ENCODE results near the gene LRRTM2. TPM values are rescaled to one million over a fixed set of nuclear protein-coding genes. Genes with fewer than 3 reads are reported as not detected.

The LRRTM2 gene
- total and polyA plus RNA-seq, 4 donors = 0.08 to 0.71 (median 0.24) TPM; not detected in 1

- DNase-seq (ENCODE audit: low spot score) = no peak
- peaks cover 0 to 19% (median 17%) of the 10 kb centered on the region in 4 donors for H3K36me3 ChIP-seq (ENCODE audit: control insufficient read depth in 4 of 4, insufficient read depth in 3 of 4, low read depth in 1 of 4, low read length in 3 of 4)
- H3K27ac ChIP-seq (ENCODE audit: low read depth in 1 of 2, low read length in 2 of 2) = no peak overlapping the region
- TF ChIP-seq EGR1 (IDR thresholded peaks at IDR 0.05; ENCODE audit: low read depth in 2 of 2) (no peak), FOXA1 (IDR thresholded peaks at IDR 0.05) (no peak), RAD21 (IDR thresholded peaks at IDR 0.05) (no peak), REST (IDR thresholded peaks at IDR 0.05) (no peak), SP1 (IDR thresholded peaks at IDR 0.05) (no peak), ATF3 (IDR thresholded peaks at IDR 0.05) (no peak), MAX (IDR thresholded peaks at IDR 0.05) (no peak), GABPA (IDR thresholded peaks at IDR 0.05 in 1 of 2, conservative IDR thresholded peaks at IDR 0.05 in 1 of 2) (no peak), CTCF (IDR thresholded peaks at IDR 0.05; ENCODE audit: low read depth, low read length, missing input control) (no peak), NR2F2 (IDR thresholded peaks at IDR 0.05) (no peak), ZBTB33 (IDR thresholded peaks at IDR 0.05) (no peak), YY1 (IDR thresholded peaks at IDR 0.05) (no peak), FOXA2 (IDR thresholded peaks at IDR 0.05) (no peak), RXRA (IDR thresholded peaks at IDR 0.05) (no peak), HNF4A (conservative IDR thresholded peaks at IDR 0.05) (no peak), JUND (IDR thresholded peaks at IDR 0.05) (no peak), TAF1 (conservative IDR thresholded peaks at IDR 0.05) (no peak)
- H3K9ac ChIP-seq (ENCODE audit: low read depth in 1 of 2, low read length in 2 of 2) = no peak overlapping the region
- no peak overlapping the region for H3K4me3 ChIP-seq (ENCODE audit: low read depth in 1 of 3, low read length in 3 of 3)
- H3K9me3 ChIP-seq (ENCODE audit: control insufficient read depth in 4 of 4, low read length in 3 of 4) = no peaks in the 10 kb centered on the region
- H3K27me3 ChIP-seq (ENCODE audit: control insufficient read depth in 4 of 4, insufficient read depth in 4 of 4, low read length in 3 of 4) = no peaks in the 10 kb centered on the region
- no peaks in the 10 kb centered on the region for H3K4me1 ChIP-seq (ENCODE audit: control insufficient read depth in 4 of 4, insufficient read depth in 4 of 4, low read length in 3 of 4)
Observed at GRCh38 chr5:138831703-138832102, 43.4 kb downstream of the LRRTM2 start.

GRCh38 chr5:138829341-138829740 lies 45.8 kb downstream of the LRRTM2 start:
- Histone ChIP-seq H3K9me3 (ENCODE audit: control insufficient read depth in 4 of 4, low read length in 3 of 4) (no peaks in the 10 kb centered on the region), H3K4me3 (ENCODE audit: low read depth in 1 of 3, low read length in 3 of 3) (no peak overlapping the region), H3K36me3 (ENCODE audit: control insufficient read depth in 4 of 4, insufficient read depth in 3 of 4, low read depth in 1 of 4, low read length in 3 of 4) (peaks cover 2 to 19% (median 17%) of the 10 kb centered on the region in 4 donors), H3K9ac (ENCODE audit: low read depth in 1 of 2, low read length in 2 of 2) (no peak overlapping the region), H3K4me1 (ENCODE audit: control insufficient read depth in 4 of 4, insufficient read depth in 4 of 4, low read length in 3 of 4) (no peaks in the 10 kb centered on the region), H3K27me3 (ENCODE audit: control insufficient read depth in 4 of 4, insufficient read depth in 4 of 4, low read length in 3 of 4) (no peaks in the 10 kb centered on the region), H3K27ac (ENCODE audit: low read depth in 1 of 2, low read length in 2 of 2) (no peak overlapping the region)
- WGBS = 92% methylated on average over 3 of the region's 3 CpGs
- DNase-seq (ENCODE audit: low spot score) = no peak
- TF ChIP-seq CTCF (IDR thresholded peaks at IDR 0.05; ENCODE audit: low read depth, low read length, missing input control) (no peak), RXRA (IDR thresholded peaks at IDR 0.05) (no peak), FOXA1 (IDR thresholded peaks at IDR 0.05) (no peak), HNF4G (IDR thresholded peaks at IDR 0.05) (no peak), YY1 (IDR thresholded peaks at IDR 0.05) (no peak), JUND (IDR thresholded peaks at IDR 0.05) (no peak), ATF3 (IDR thresholded peaks at IDR 0.05) (no peak)

Data from liver (tissue), 9 donors.